ENCODE data around the gene VASH2.

GRCh38 chr1:212902054-212902453, 48.3 kb upstream of the VASH2 start:
- TF ChIP-seq CTCF (IDR thresholded peaks at IDR 0.05 in 8 of 11, conservative IDR thresholded peaks at IDR 0.05 in 3 of 11): no peak
- no peak for TF ChIP-seq POLR2A (IDR thresholded peaks at IDR 0.05)

Measured in spleen (tissue), 7 donors.